Thyroid gland (tissue), 4 donors: Measurements from ENCODE around the gene SYNC.

Experiments
- CTCF ChIP-seq, 6 experiments: fragments of 200-600 bp in 3 of 6; fragments of 450-650 bp in 3 of 6; sonication (generic) in 3 of 6; IDR thresholded peaks; one replicate each; pipeline ENCODE4 v1.5.1; 2016 to 2019; ENCODE audit warnings: antibody characterized with exemption in 6 of 6, mild to moderate bottlenecking in 2 of 6, inconsistent platforms in 1 of 6, moderate library complexity in 1 of 6
- POLR2A ChIP-seq, 2 donors: fragments of 450-650 bp; IDR thresholded peaks; one replicate each; pipeline ENCODE4 v1.6.1; 2017; ENCODE audit warnings: antibody characterized with exemption in 2 of 2, mild to moderate bottlenecking in 2 of 2, moderate library complexity in 1 of 2

GRCh38 chr1:32636914-32637645 lies 65.5 kb downstream of the SYNC start:
- TF ChIP-seq CTCF (IDR thresholded peaks at IDR 0.05) (no peak), POLR2A (IDR thresholded peaks at IDR 0.05) (no peak)
